Uterus (tissue), 2 donors: ENCODE results near the gene TMEM121.

ENCODE experiments used
- POLR2A ChIP-seq, 2 donors: fragments of 450-650 bp; IDR thresholded peaks; one replicate each; pipeline ENCODE4 v1.6.1; 2016; ENCODE audit warnings: antibody characterized with exemption in 2 of 2, mild to moderate bottlenecking in 1 of 2, moderate library complexity in 1 of 2
- TF ChIP-seq, protein P1 (sequence below), 4 experiments: fragments of 200-600 bp in 2 of 4; fragments of 450-650 bp in 2 of 4; sonication (generic) in 2 of 4; IDR thresholded peaks; one replicate each; pipeline ENCODE4 v1.5.1; 2016 to 2019; ENCODE audit warnings: antibody characterized with exemption in 4 of 4, mild to moderate bottlenecking in 2 of 4, moderate library complexity in 1 of 4

DNA sequence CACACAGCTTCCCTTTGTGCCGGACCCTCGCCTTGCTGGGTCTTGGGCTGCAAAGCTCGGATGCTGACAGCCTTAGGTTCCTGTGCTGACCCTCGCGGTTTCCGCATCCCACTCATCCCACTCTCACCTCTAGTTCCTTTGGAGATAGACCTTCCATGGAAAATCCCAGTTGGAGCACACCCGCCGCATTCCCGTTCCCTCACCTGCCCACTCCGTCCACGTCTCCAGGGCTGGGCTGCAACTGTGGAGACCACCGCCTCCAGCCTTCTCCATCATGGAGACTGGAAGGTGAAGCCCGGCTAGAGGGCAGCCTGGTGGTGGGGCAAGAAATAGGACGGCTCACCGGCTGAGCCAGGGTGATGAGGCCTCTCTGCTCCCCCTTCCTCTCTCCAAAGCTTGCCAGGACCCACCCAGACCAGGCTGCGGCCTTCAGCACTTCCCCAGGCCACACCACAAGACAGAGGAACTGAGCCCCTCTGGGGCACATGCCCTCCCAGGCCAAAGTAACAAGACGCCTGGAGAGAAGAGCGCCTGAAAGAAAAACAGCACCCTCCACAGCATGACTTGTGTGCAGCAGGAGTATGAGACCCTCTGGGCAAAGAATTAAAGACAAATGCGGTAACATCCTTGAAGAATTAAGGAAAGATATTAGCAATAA lies 15.0 kb downstream of the TMEM121 start:
- TF ChIP-seq, protein P1, sequence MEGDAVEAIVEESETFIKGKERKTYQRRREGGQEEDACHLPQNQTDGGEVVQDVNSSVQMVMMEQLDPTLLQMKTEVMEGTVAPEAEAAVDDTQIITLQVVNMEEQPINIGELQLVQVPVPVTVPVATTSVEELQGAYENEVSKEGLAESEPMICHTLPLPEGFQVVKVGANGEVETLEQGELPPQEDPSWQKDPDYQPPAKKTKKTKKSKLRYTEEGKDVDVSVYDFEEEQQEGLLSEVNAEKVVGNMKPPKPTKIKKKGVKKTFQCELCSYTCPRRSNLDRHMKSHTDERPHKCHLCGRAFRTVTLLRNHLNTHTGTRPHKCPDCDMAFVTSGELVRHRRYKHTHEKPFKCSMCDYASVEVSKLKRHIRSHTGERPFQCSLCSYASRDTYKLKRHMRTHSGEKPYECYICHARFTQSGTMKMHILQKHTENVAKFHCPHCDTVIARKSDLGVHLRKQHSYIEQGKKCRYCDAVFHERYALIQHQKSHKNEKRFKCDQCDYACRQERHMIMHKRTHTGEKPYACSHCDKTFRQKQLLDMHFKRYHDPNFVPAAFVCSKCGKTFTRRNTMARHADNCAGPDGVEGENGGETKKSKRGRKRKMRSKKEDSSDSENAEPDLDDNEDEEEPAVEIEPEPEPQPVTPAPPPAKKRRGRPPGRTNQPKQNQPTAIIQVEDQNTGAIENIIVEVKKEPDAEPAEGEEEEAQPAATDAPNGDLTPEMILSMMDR (IDR thresholded peaks at IDR 0.05) = no peak
- no peak for TF ChIP-seq POLR2A (IDR thresholded peaks at IDR 0.05)
